Gastrocnemius medialis (tissue), 4 donors: ENCODE measurements around the gene WNT3A. TPM values are rescaled to one million over a fixed set of nuclear protein-coding genes. Genes with fewer than 3 reads are reported as not detected.

Experiments
- ATAC-seq, 2 donors: fragments of 150-250 bp; one replicate each; pipeline ENCODE4 v1.9.1; 2016
- DNase-seq, 2 donors: peaks; one replicate each; pipeline ENCODE4 v3.0.0-alpha.2; 2019
- H3K27ac ChIP-seq, 4 donors: fragments of 200-600 bp; sonication (generic); 1 replicate in 1 of 4; 2 replicates in 3 of 4; pipeline ENCODE4 v1.5.1; 2016 to 2018; ENCODE audit warnings: mild to moderate bottlenecking in 2 of 4, moderate library complexity in 1 of 4
- H3K27me3 ChIP-seq, 3 donors: fragments of 200-600 bp; sonication (generic) in 2 of 3; 1 replicate in 1 of 3; 2 replicates in 2 of 3; pipeline versions ENCODE4 v1.5.1 to v1.6.0; 2016 to 2019; ENCODE audit warnings: mild to moderate bottlenecking in 1 of 3, moderate library complexity in 1 of 3
- H3K36me3 ChIP-seq, 2 donors: fragments of 200-600 bp; sonication (generic) in 1 of 2; one replicate each; pipeline ENCODE4 v1.5.1; 2017 to 2018
- H3K4me1 ChIP-seq, 2 donors: fragments of 200-600 bp; sonication (generic) in 1 of 2; one replicate each; pipeline ENCODE4 v1.5.1; 2016 to 2017; ENCODE audit warnings: mild to moderate bottlenecking in 2 of 2
- H3K4me3 ChIP-seq, 4 donors: fragments of 200-600 bp; sonication (generic) in 3 of 4; 1 replicate in 1 of 4; 2 replicates in 3 of 4; pipeline ENCODE4 v1.5.1; 2016 to 2019; ENCODE audit warnings: mild to moderate bottlenecking in 2 of 4
- H3K9me3 ChIP-seq, 3 donors: fragments of 200-600 bp; sonication (generic) in 2 of 3; 1 replicate in 1 of 3; 2 replicates in 2 of 3; pipeline ENCODE4 v1.5.1; 2016 to 2019
- POLR2A ChIP-seq, 2 donors: fragments of 450-650 bp; IDR thresholded peaks; one replicate each; pipeline ENCODE4 v1.6.1; 2017; ENCODE audit warnings: antibody characterized with exemption in 2 of 2, mild to moderate bottlenecking in 2 of 2, moderate library complexity in 2 of 2
- in situ Hi-C, 4 donors: fragments of 200-750 bp; cut with MboI; loops; one replicate each; pipeline versions ENCODE4 v1.15.0 to v1.8.0; 2017; ENCODE audit warnings: low sequenced_read_pairs in 4 of 4
- intact Hi-C: fragments of 100-400 bp; cut with DNase I; formaldehyde crosslinking; loops from one replicate; pipeline ENCODE4 v1.15.1; 2023; ENCODE audit warnings: low total_unique reads
- total RNA-seq, 4 donors: library from RNA; depleted of rRNA; stranded (reverse); fragments of >200 nt; gene quantifications; one replicate each; pipeline versions ENCODE4 v1.1.0 to v1.2.3, GENCODE V29; 2016
- TF ChIP-seq, protein P1 (sequence below), 5 experiments: fragments of 450-650 bp in 3 of 5; fragments of 200-600 bp in 2 of 5; sonication (generic) in 2 of 5; IDR thresholded peaks in 4 of 5; conservative IDR thresholded peaks in 1 of 5; 1 replicate in 4 of 5; 2 replicates in 1 of 5; pipeline ENCODE4 v1.5.1; 2016 to 2019; ENCODE audit warnings: antibody characterized with exemption in 5 of 5, mild to moderate bottlenecking in 3 of 5, moderate library complexity in 3 of 5

The WNT3A gene
- total RNA-seq, 4 donors from 2014 or later: not detected

DNA sequence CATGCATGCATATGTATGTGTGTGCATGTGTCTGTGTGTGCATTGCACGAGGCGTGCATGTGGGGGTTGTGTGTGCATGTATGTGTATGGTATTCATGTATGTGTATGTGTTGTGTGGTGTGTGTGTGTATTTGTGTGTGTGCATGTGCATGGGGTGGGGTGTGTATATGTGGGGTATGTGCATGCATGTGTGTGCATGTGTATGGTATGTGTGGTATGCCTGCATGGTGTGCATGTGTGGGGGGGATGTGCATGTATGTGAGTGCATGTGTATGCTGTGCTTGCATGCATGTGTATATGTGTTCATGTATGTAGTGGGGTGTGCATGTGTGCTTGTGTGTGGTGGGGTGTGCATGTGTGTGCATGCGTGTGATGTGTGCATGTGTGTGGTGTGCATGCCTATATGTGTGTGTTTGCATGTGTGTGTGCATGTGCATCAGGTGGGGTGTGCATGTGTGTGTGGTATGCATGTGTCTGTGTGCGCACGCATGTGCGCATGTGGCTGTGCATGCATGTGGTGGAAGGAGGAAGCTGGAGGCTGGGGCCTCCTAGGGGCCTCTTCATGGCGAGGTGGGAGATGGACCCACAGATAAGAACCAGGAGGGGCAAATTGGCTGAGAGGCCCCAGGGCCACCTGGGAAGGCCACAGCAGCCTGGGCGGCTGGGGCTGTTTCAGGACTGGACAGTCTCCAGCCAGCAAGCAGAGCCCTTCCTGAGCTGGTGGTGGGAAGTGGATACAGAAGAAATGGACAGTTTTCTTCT, 39.8 kb downstream of the WNT3A start:
- Histone ChIP-seq H3K4me3 (no peak overlapping the region), H3K27ac (no peak overlapping the region), H3K27me3 (no peaks in the 10 kb centered on the region), H3K9me3 (no peaks in the 10 kb centered on the region), H3K4me1 (no peaks in the 10 kb centered on the region), H3K36me3 (no peaks in the 10 kb centered on the region)
- DNase-seq (no peak), ATAC-seq (no peak)
- TF ChIP-seq POLR2A (IDR thresholded peaks at IDR 0.05): no peak
- TF ChIP-seq, protein P1, sequence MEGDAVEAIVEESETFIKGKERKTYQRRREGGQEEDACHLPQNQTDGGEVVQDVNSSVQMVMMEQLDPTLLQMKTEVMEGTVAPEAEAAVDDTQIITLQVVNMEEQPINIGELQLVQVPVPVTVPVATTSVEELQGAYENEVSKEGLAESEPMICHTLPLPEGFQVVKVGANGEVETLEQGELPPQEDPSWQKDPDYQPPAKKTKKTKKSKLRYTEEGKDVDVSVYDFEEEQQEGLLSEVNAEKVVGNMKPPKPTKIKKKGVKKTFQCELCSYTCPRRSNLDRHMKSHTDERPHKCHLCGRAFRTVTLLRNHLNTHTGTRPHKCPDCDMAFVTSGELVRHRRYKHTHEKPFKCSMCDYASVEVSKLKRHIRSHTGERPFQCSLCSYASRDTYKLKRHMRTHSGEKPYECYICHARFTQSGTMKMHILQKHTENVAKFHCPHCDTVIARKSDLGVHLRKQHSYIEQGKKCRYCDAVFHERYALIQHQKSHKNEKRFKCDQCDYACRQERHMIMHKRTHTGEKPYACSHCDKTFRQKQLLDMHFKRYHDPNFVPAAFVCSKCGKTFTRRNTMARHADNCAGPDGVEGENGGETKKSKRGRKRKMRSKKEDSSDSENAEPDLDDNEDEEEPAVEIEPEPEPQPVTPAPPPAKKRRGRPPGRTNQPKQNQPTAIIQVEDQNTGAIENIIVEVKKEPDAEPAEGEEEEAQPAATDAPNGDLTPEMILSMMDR (IDR thresholded peaks at IDR 0.05 in 4 of 5, conservative IDR thresholded peaks at IDR 0.05 in 1 of 5): no peak
- in situ Hi-C loops (no loop called here), intact Hi-C loops (no loop called here)

DNA sequence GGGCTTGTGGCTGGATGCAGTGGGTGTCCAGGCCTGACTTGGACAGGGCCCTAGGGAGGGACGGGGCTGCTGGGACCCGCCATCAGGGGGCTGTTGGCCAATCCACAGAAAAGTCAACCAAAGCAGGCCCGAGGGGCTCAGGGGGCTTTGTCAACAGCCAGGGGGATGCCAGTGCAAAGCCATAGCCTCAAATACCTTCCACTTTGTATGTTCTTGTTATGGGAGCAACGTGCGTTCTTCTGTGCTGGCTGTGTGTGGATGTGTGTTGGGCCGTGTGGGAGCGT, 40.3 kb downstream of the WNT3A start:
- Histone ChIP-seq H3K27me3 (no peaks in the 10 kb centered on the region), H3K4me1 (no peaks in the 10 kb centered on the region), H3K27ac (no peak overlapping the region), H3K4me3 (no peak overlapping the region), H3K36me3 (no peaks in the 10 kb centered on the region), H3K9me3 (no peaks in the 10 kb centered on the region)
- in situ Hi-C loops (no loop called here), intact Hi-C loops (no loop called here)
- DNase-seq (no peak), ATAC-seq (no peak)
- TF ChIP-seq, protein P1 (IDR thresholded peaks at IDR 0.05 in 4 of 5, conservative IDR thresholded peaks at IDR 0.05 in 1 of 5): no peak
- no peak for TF ChIP-seq POLR2A (IDR thresholded peaks at IDR 0.05)

DNA sequence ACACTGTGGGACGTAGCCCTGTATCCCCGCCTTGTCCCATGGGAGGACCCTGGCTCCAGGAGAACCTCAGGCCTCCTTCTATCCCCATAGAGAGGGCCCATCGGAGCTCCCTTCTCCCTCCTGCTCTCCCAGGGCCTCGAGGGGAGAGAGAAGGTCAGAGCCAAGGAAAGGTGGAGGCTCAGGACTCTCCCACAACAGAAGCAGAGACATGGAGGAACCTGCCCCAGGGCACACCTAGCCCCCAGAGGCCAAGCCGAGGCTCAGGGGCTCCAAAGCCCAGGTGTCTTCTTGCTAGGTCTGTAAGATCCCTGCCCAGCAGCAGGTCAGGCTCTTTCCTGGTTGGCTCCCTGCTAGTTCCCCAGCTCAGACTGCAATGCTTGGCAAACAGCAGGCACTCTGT, 41.3 kb downstream of the WNT3A start:
- Histone ChIP-seq H3K4me3 (no peak overlapping the region), H3K9me3 (no peaks in the 10 kb centered on the region), H3K4me1 (no peaks in the 10 kb centered on the region), H3K27me3 (peaks cover 0 to 4% (median 0%) of the 10 kb centered on the region in 3 donors), H3K36me3 (no peaks in the 10 kb centered on the region), H3K27ac (no peak overlapping the region)
- TF ChIP-seq, protein P1 (IDR thresholded peaks at IDR 0.05 in 4 of 5, conservative IDR thresholded peaks at IDR 0.05 in 1 of 5): no peak
- in situ Hi-C loops (no loop called here), intact Hi-C loops (no loop called here)
- ATAC-seq (no peak), DNase-seq (no peak)

DNA sequence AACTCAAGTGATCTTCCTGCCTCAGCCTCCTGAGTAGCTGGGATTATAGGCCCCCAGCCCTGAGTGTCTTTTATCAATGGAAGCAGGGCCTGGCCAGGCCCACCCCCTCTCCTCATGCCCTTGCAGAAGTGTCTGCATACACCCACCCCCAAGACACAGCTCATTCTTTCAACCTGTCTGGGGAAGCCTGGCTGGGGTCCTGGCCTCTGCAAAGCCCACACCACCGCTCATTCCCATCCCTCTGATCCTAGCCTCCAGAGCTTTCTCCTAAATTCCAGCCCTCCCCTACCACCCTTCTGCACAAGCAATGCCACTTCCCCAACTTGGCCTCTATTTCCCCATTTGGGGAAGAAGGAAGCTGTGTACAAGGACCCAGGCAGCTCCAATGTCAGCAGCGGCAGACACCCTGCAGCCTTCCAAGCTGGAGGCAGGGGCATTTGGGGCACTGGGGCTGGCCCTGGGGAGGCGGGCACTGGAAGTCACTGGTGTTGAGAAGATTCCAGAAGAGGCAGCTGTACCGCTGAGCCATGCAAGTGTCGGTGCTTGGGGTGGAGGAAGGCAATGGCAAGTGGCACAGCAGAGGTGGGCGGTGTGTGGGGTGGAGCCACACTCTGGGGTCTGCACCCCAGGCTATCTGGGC, 42.0 kb downstream of the WNT3A start:
- intact Hi-C loops: no loop called here
- TF ChIP-seq, protein P1 (IDR thresholded peaks at IDR 0.05 in 4 of 5, conservative IDR thresholded peaks at IDR 0.05 in 1 of 5): no peak
- TF ChIP-seq POLR2A (IDR thresholded peaks at IDR 0.05): no peak
- ATAC-seq: no peak
- no peak for DNase-seq
- Histone ChIP-seq H3K36me3 (no peaks in the 10 kb centered on the region), H3K4me3 (no peak overlapping the region), H3K4me1 (no peaks in the 10 kb centered on the region), H3K27me3 (peaks cover 5 to 6% (median 5%) of the 10 kb centered on the region in 3 donors), H3K9me3 (no peaks in the 10 kb centered on the region), H3K27ac (no peak overlapping the region)
- in situ Hi-C loops: no loop called here
